GM10248 (cell line): ENCODE data around the gene NLGN2.
"Not testable (repeated sequence)": the region's sequence is repeated elsewhere in the genome, so short reads cannot be mapped to it uniquely, and the experiment has no call there.

Experiments
- CTCF ChIA-PET: fragments of 300-600 bp; sonication (Branson Sonifier 250); formaldehyde crosslinking; extraction: SDS; loops from one replicate; lab custom pipeline; 2021; ENCODE audit warnings: antibody characterized with exemption; lab: Yijun Ruan, JAX
- POLR2A ChIA-PET: fragments of 350-650 bp; sonication (Branson Sonifier 250); formaldehyde crosslinking; extraction: SDS; loops from one replicate; lab custom pipeline; 2020; ENCODE audit warnings: antibody characterized with exemption; lab: Yijun Ruan, JAX
- DNase-seq: peaks from one replicate; pipeline ENCODE4 v3.0.0; 2012; ENCODE audit errors: extremely low spot score
- CTCF ChIP-seq: IDR thresholded peaks from 2 replicates; pipeline ENCODE4 v1.5.1; 2012; ENCODE audit warnings: mild to moderate bottlenecking, low read depth; ENCODE audit errors: extremely low read depth, missing control alignments, control extremely low read depth

The NLGN2 gene

GRCh38 chr17:7407485-7408251 is at the start of gene NLGN2:
NLGN2 (plus strand) TSS chr17:7407845; CDS start chr17:7408256, 411 bp downstream.
- ChIA-PET POLR2A (no interaction called here), CTCF (interaction anchor here (1.6 to 2.8 kb wide), 2 partner anchors 10 to 52 kb away, joined by 5 to 10 read pairs; no protein-coding TSS in a partner anchor)
- DNase-seq, result no peak
- no peak for TF ChIP-seq CTCF

GRCh38 chr17:7361906-7362305 is 45.7 kb upstream of the NLGN2 start:
- no peak for DNase-seq
- POLR2A ChIA-PET, result interaction anchor here (0.5 kb wide), 2 partner anchors 11 to 215 kb away, joined by 3 read pairs; no protein-coding TSS in a partner anchor
- CTCF ChIA-PET, result interaction anchor here (1.0 to 3.7 kb wide), 4 partner anchors 73 to 199 kb away, joined by 3 to 14 read pairs (median 3); partner anchors contain the start of gene SENP3
- no peak for TF ChIP-seq CTCF

- CTCF ChIA-PET, result interaction anchor here (1.6 to 3.7 kb wide), 2 partner anchors 186 to 198 kb away, joined by 3 to 14 read pairs; partner anchors contain the start of gene SENP3
- POLR2A ChIA-PET, result no interaction called here
- no peak for TF ChIP-seq CTCF
- no peak for DNase-seq
Measured at GRCh38 chr17:7363311-7363710, 44.3 kb upstream of the NLGN2 start.

GRCh38 chr17:7365963-7366362 is 41.7 kb upstream of the NLGN2 start:
- ChIA-PET CTCF (interaction anchor here (4.7 kb wide), 1 partner anchor 10 kb away, joined by 24 read pairs; no protein-coding TSS in a partner anchor), POLR2A (interaction anchor here (0.6 kb wide), 1 partner anchor 98 kb away, joined by 4 read pairs; no protein-coding TSS in a partner anchor)
- not testable (repeated sequence) for DNase-seq

- ChIA-PET CTCF (interaction anchor here (1.8 to 4.7 kb wide), 2 partner anchors 11 to 13 kb away, joined by 5 to 24 read pairs; no protein-coding TSS in a partner anchor), POLR2A (no interaction called here)
- no peak for DNase-seq
- no peak for TF ChIP-seq CTCF
Measured at GRCh38 chr17:7367083-7367482, 40.6 kb upstream of the NLGN2 start.

GRCh38 chr17:7367918-7368598 is 39.6 kb upstream of the NLGN2 start:
- POLR2A ChIA-PET, result no interaction called here
- no peak for DNase-seq
- no peak for TF ChIP-seq CTCF
- CTCF ChIA-PET, result interaction anchor here (1.1 to 4.7 kb wide), 3 partner anchors 9 to 14 kb away, joined by 4 to 24 read pairs (median 5); no protein-coding TSS in a partner anchor

GRCh38 chr17:7368599-7368994 is 39.0 kb upstream of the NLGN2 start:
- DNase-seq, POLR2A ChIA-PET: not testable (repeated sequence)
- CTCF ChIA-PET, result interaction anchor here (1.1 to 4.7 kb wide), 3 partner anchors 8 to 15 kb away, joined by 4 to 24 read pairs (median 5); no protein-coding TSS in a partner anchor
